HFFc6 (cell line): ENCODE data around the gene S1PR4. TPM values are rescaled to one million over a fixed set of nuclear protein-coding genes. Genes with fewer than 3 reads are reported as not detected.
"Not testable (repeated sequence)": the region's sequence is repeated elsewhere in the genome, so short reads cannot be mapped to it uniquely, and the experiment has no call there.

Experiments used
- DNase-seq: peaks from one replicate; pipeline ENCODE4 v3.0.0-alpha.2; 2018
- H3K27ac Mint-ChIP-seq: 2 replicates; pipeline ENCODE4 v1.8.0; 2020; ENCODE audit warnings: mild to moderate bottlenecking, mixed read lengths
- H3K27me3 Mint-ChIP-seq: 2 replicates; pipeline ENCODE4 v1.8.0; 2021; ENCODE audit warnings: mild to moderate bottlenecking, moderate library complexity, mixed read lengths; ENCODE audit not compliant: insufficient read depth
- H3K36me3 Mint-ChIP-seq: 2 replicates; pipeline ENCODE4 v1.8.0; 2021; ENCODE audit warnings: low read depth, mixed read lengths
- H3K4me1 Mint-ChIP-seq: 2 replicates; pipeline ENCODE4 v1.8.0; 2020; ENCODE audit warnings: low read depth, mixed read lengths
- H3K4me3 Mint-ChIP-seq: 2 replicates; pipeline ENCODE4 v1.8.0; 2020; ENCODE audit warnings: mild to moderate bottlenecking, moderate library complexity, mixed read lengths
- H3K9me3 Mint-ChIP-seq: 2 replicates; pipeline ENCODE4 v1.8.0; 2020; ENCODE audit warnings: mild to moderate bottlenecking, mixed read lengths
- CTCF ChIP-seq: fragments of 200-600 bp; sonication (generic); IDR thresholded peaks from 2 replicates; pipeline ENCODE4 v1.5.0; 2021; ENCODE audit warnings: antibody characterized with exemption, mild to moderate bottlenecking
- total RNA-seq, 6 experiments: library from RNA; stranded (reverse); fragmentation: NEBNext Ultra II Directional; extraction: Animal tissue kit (Norgen Biotek cat#: 25700); gene quantifications; 2 replicates in 1 of 6; 3 replicates in 5 of 6; pipeline ENCODE4 v1.2.3, GENCODE V29; 2021

S1PR4 gene
- total RNA-seq, 6 experiments from 2014 or later: not detected

- H3K27ac Mint-ChIP-seq: no peak overlapping the region
- H3K9me3 Mint-ChIP-seq: peaks cover 4% of the 10 kb centered on the region; the same call in 1 of the 2 replicates
- H3K36me3 Mint-ChIP-seq: no peaks in the 10 kb centered on the region
These were observed 14.6 kb upstream of the S1PR4 start for GRCh38 chr19:3163943-3164342.

DNA sequence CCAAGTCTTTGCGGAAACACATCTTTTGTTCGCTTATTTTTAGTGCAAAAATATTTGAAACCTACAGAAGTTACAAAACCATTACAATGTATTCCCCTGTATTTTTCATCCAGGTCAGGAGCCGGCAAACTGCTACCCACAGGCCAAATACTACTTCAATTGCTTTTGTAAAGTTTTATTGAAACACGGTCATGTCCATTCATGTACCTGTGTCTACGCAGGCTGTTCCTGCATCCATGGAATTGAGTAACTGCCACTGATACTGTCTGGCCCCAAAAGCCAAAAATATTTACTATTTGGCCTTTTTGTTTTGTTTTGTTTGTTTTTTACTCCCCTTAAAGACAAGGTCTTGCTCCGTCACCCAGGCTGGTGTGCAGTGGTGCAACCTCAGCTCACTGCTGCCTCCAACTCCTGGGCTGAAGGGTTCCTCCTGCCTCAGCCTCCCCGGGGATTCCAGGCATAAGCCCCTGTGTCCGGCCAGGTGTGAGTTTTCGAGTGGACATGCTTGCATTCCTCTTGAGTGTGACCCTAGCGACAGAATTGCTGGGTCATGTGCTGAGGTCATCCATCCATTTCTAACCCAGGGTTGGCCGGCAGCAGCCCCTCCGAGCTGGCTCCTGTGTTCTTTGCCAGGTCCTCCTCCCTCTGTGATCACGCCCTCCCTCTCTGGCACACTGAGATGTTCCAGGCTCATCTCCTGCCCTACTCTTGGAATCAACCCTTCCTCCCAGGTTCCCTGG is 10.9 kb upstream of the S1PR4 start:
- Mint-ChIP-seq H3K27me3 (peaks cover 3% of the 10 kb centered on the region; the same call in 1 of the 2 replicates), H3K9me3 (no peaks in the 10 kb centered on the region), H3K36me3 (no peaks in the 10 kb centered on the region), H3K4me1 (peaks cover 7% of the 10 kb centered on the region; the same call in 1 of the 2 replicates), H3K27ac (no peak overlapping the region), H3K4me3 (no peak overlapping the region)
- TF ChIP-seq CTCF: no peak
- DNase-seq: no peak

More at GRCh38 chr19:3163943-3164342, 14.6 kb upstream of the S1PR4 start:
- no peak for DNase-seq
- H3K4me3 Mint-ChIP-seq: no peak overlapping the region
- H3K4me1 Mint-ChIP-seq: peaks cover 15% of the 10 kb centered on the region
- peaks cover 4% of the 10 kb centered on the region; the same call in 1 of the 2 replicates for H3K27me3 Mint-ChIP-seq
- TF ChIP-seq CTCF: no peak

- TF ChIP-seq CTCF: no peak
- DNase-seq: no peak
- Mint-ChIP-seq H3K4me3 (no peak overlapping the region), H3K27ac (no peak overlapping the region), H3K4me1 (peaks cover 5% of the 10 kb centered on the region), H3K27me3 (peaks cover 5% of the 10 kb centered on the region), H3K36me3 (no peaks in the 10 kb centered on the region), H3K9me3 (no peaks in the 10 kb centered on the region)
These were observed 6.5 kb upstream of the S1PR4 start for GRCh38 chr19:3171894-3172672.

DNA sequence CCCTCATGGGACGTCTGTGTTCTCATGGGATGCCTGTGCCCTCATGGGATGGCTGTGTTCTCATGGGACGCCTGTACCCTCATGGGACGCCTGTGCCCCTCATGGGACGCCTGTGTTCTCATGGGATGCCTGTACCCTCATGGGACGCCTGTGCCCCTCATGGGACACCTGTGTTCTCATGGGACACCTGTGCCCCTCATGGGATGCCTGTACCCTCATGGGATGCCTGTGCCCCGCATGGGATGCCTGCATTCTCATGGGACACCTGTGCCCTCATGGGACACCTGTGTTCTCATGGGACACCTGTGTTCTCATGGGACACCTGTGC is 5.9 kb upstream of the S1PR4 start:
- not testable (repeated sequence) for H3K27ac Mint-ChIP-seq, H3K9me3 Mint-ChIP-seq, DNase-seq, H3K4me1 Mint-ChIP-seq, H3K36me3 Mint-ChIP-seq, H3K4me3 Mint-ChIP-seq, H3K27me3 Mint-ChIP-seq

GRCh38 chr19:3175781-3176714 is 2.5 kb upstream of the S1PR4 start:
- DNase-seq: peak; percentile 71
- Mint-ChIP-seq H3K9me3 (no peaks in the 10 kb centered on the region), H3K27ac (peak overlapping the region; percentile 78; the same call in 1 of the 2 replicates), H3K27me3 (peaks cover 5% of the 10 kb centered on the region; the same call in 1 of the 2 replicates), H3K4me3 (no peak overlapping the region), H3K4me1 (peaks cover 7% of the 10 kb centered on the region), H3K36me3 (no peaks in the 10 kb centered on the region)
- TF ChIP-seq CTCF: no peak
